ENCODE data around the gene AKR1B15. TPM values are rescaled to one million over a fixed set of nuclear protein-coding genes. Genes with fewer than 3 reads are reported as not detected.

Gene AKR1B15
- total and polyA plus RNA-seq, 2 experiments from 2014 or later = not detected

GRCh38 chr7:134611611-134612151 is 62.8 kb downstream of the AKR1B15 start:
- no peak overlapping the region for H3K27ac ChIP-seq (ENCODE audit: low read depth)
- H3K36me3 Mint-ChIP-seq (ENCODE audit: low read depth) = no peaks in the 10 kb centered on the region
- H4K20me1 ChIP-seq (replicated peaks; ENCODE audit: insufficient read depth) = no peaks in the 10 kb centered on the region
- H3K27ac Mint-ChIP-seq = no peak overlapping the region
- no peak for ATAC-seq
- no peak overlapping the region for H3K4me3 ChIP-seq
- H3K27me3 Mint-ChIP-seq (ENCODE audit: insufficient read depth, low read depth, poor library complexity) = no peaks in the 10 kb centered on the region
- H3K4me1 ChIP-seq (ENCODE audit: insufficient read depth) = no peaks in the 10 kb centered on the region
- H3K4me2 ChIP-seq = no peak overlapping the region
- peaks cover 6% of the 10 kb centered on the region; the same call in 1 of the 2 replicates for H3K9me2 ChIP-seq (ENCODE audit: insufficient read depth)
- H3K9me3 Mint-ChIP-seq = no peaks in the 10 kb centered on the region
- no peaks in the 10 kb centered on the region for H3K79me2 ChIP-seq (replicated peaks; ENCODE audit: insufficient read depth)
- H3K27me3 ChIP-seq (ENCODE audit: insufficient read depth) = no peaks in the 10 kb centered on the region
- TF ChIP-seq ZNF462 (CRISPR knock-in tag; IDR thresholded peaks at IDR 0.05) = no peak
- TF ChIP-seq EZH2phosphoT487 (IDR thresholded peaks at IDR 0.05; ENCODE audit: unreplicated experiment) = no peak
- TF ChIP-seq POLR2AphosphoS5 (IDR thresholded peaks at IDR 0.05; ENCODE audit: low read depth) = no peak
- no peak for TF ChIP-seq CTCF (conservative IDR thresholded peaks at IDR 0.05; ENCODE audit: low read depth in 2 of 2)
- TF ChIP-seq ETS1 (IDR thresholded peaks at IDR 0.05) = no peak
- TF ChIP-seq STAT1 (IDR thresholded peaks at IDR 0.05; ENCODE audit: unreplicated experiment) = no peak
- TF ChIP-seq REST (IDR thresholded peaks at IDR 0.05; ENCODE audit: unreplicated experiment) = no peak
- TF ChIP-seq CREB1 (CRISPR knock-in tag; IDR thresholded peaks at IDR 0.05; ENCODE audit: low read depth) = no peak
- no peak for TF ChIP-seq NANOG (IDR thresholded peaks at IDR 0.05; ENCODE audit: borderline replicate concordance)
- TF ChIP-seq EZH2 (IDR thresholded peaks at IDR 0.05; ENCODE audit: low read depth, unreplicated experiment) = no peak
- TF ChIP-seq ZNF114 (CRISPR knock-in tag; IDR thresholded peaks at IDR 0.05) = no peak
- TF ChIP-seq ZNF331 (CRISPR knock-in tag; IDR thresholded peaks at IDR 0.05; ENCODE audit: low read depth) = no peak
- TF ChIP-seq JUNB (IDR thresholded peaks at IDR 0.05; ENCODE audit: unreplicated experiment) = no peak
- DNase-seq (ENCODE audit: low spot score) = no peak
- no peaks in the 10 kb centered on the region for H3F3A ChIP-seq (replicated peaks; ENCODE audit: low read depth)
- H2AFZ ChIP-seq = no peak overlapping the region
- no peaks in the 10 kb centered on the region for H3K36me3 ChIP-seq (ENCODE audit: insufficient read depth)
- H3K4me3 Mint-ChIP-seq = no peak overlapping the region
- no peaks in the 10 kb centered on the region for H3K4me1 Mint-ChIP-seq
